Testis (tissue), 3 donors: ENCODE measurements around the gene ANXA2. TPM values are rescaled to one million over a fixed set of nuclear protein-coding genes. Genes with fewer than 3 reads are reported as not detected.
A peak's percentile ranks its signal among the peaks of the same experiment; 100 is the strongest.

Source experiments
- DNase-seq: peaks from one replicate; pipeline ENCODE4 v3.0.0-alpha.2; 2019
- H3K27ac ChIP-seq, 2 donors: fragments of 200-600 bp; sonication (generic); one replicate each; pipeline ENCODE4 v1.5.1; 2019
- H3K27me3 ChIP-seq: fragments of 200-600 bp; sonication (generic); one replicate; pipeline ENCODE4 v1.5.1; 2019
- H3K36me3 ChIP-seq: fragments of 200-600 bp; sonication (generic); one replicate; pipeline ENCODE4 v1.5.1; 2017; ENCODE audit warnings: low read depth; ENCODE audit errors: missing control alignments
- H3K4me1 ChIP-seq: fragments of 200-600 bp; sonication (generic); one replicate; pipeline ENCODE4 v1.5.1; 2019
- H3K4me3 ChIP-seq, 2 donors: fragments of 200-600 bp; sonication (generic); one replicate each; pipeline ENCODE4 v1.5.1; 2017 to 2019
- H3K9me3 ChIP-seq: fragments of 200-600 bp; sonication (generic); one replicate; pipeline ENCODE4 v1.5.1; 2017
- POLR2A ChIP-seq: fragments of 450-650 bp; IDR thresholded peaks from one replicate; pipeline ENCODE4 v1.6.1; 2017; ENCODE audit warnings: antibody characterized with exemption, mild to moderate bottlenecking, moderate library complexity
- WGBS, 2 donors: methylation state at CpG; one replicate each; pipeline ENCODE4 v1.1.5; 2018; 5-methylcytosine and 5-hydroxymethylcytosine counted together
- intact Hi-C: fragments of 100-400 bp; cut with DNase I; formaldehyde crosslinking; loops from one replicate; pipeline ENCODE4 v1.15.1; 2023; ENCODE audit warnings: low total_unique reads
- polyA plus RNA-seq: library from polyadenylated mRNA; stranded (reverse); fragments of 350-450 nt; fragmentation: Illumina TruSeq; extraction: RNeasy Lipid Tissue Mini Kit (QIAGEN cat#74804); gene quantifications from one replicate; pipeline ENCODE4 v1.2.3, GENCODE V29; 2014; ENCODE audit warnings: low read depth, low replicate concordance; ENCODE audit not compliant: insufficient read depth
- total RNA-seq, 2 donors: library from RNA; depleted of rRNA; stranded (reverse); fragments of >200 nt; gene quantifications; one replicate each; pipeline ENCODE4 v1.2.3, GENCODE V29; 2016
- TF ChIP-seq, protein P1 (sequence below), 3 experiments: fragments of 450-650 bp in 2 of 3; fragments of 200-600 bp in 1 of 3; sonication (generic) in 1 of 3; IDR thresholded peaks; one replicate each; pipeline ENCODE4 v1.5.1; 2016 to 2019; ENCODE audit warnings: antibody characterized with exemption in 3 of 3, mild to moderate bottlenecking in 2 of 3, moderate library complexity in 1 of 3

Gene ANXA2
- total and polyA plus RNA-seq, 3 donors from 2014 or later: 199 to 388 (median 226) TPM

DNA sequence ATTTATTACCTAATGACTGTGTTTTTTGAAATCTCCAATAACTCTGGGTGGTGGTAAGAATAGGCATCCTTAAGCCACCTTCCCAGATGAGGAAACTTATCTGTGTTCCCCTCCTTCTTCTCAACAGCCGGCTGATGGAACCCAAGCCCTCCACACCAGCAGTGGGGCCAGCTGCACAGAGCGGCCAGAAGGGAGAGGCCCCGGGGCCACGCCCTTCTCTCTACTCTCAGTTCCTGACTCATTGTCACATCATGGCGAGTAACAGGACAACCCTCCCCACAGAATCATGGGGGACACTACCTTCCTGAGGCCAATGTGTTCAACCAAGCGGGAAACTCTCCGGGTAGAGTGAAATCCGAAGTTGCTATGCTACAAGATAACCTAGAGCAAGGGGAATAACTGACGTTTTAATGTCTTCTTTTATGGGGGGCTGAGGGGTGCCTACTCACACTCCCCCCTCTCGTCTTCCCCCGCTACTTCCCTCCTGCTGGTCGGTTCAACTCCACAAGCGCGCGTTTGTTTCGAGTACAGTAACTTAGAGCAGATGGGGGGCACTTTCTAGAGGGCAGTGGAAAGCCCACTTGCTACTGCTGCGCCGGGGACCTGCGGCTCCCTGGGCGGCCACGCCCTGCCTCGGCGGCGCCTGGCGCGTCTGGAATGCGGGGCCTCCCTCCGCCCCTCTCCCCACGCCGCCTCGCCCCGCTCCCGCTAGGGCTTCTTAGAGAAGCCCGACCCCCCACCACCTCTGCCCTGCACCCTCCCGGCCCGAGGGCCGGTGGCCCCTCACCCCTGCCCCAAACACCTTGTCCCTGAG is 621 bp downstream of the ANXA2 start:
- no peaks in the 10 kb centered on the region for H3K36me3 ChIP-seq
- 1 to 2% methylated on average over 26 to 37 of the region's 37 CpGs for WGBS, 2 donors
- peak; percentile 64 for DNase-seq
- peak overlapping the region; percentile 92 to 96 for H3K27ac ChIP-seq
- TF ChIP-seq POLR2A: no peak
- TF ChIP-seq, protein P1, sequence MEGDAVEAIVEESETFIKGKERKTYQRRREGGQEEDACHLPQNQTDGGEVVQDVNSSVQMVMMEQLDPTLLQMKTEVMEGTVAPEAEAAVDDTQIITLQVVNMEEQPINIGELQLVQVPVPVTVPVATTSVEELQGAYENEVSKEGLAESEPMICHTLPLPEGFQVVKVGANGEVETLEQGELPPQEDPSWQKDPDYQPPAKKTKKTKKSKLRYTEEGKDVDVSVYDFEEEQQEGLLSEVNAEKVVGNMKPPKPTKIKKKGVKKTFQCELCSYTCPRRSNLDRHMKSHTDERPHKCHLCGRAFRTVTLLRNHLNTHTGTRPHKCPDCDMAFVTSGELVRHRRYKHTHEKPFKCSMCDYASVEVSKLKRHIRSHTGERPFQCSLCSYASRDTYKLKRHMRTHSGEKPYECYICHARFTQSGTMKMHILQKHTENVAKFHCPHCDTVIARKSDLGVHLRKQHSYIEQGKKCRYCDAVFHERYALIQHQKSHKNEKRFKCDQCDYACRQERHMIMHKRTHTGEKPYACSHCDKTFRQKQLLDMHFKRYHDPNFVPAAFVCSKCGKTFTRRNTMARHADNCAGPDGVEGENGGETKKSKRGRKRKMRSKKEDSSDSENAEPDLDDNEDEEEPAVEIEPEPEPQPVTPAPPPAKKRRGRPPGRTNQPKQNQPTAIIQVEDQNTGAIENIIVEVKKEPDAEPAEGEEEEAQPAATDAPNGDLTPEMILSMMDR (IDR thresholded peaks at IDR 0.05): no peak
- no peaks in the 10 kb centered on the region for H3K27me3 ChIP-seq
- H3K4me1 ChIP-seq: peaks cover 27% of the 10 kb centered on the region
- intact Hi-C loops: no loop called here
- no peaks in the 10 kb centered on the region for H3K9me3 ChIP-seq
- H3K4me3 ChIP-seq: peak overlapping the region; percentile 93 to 94

DNA sequence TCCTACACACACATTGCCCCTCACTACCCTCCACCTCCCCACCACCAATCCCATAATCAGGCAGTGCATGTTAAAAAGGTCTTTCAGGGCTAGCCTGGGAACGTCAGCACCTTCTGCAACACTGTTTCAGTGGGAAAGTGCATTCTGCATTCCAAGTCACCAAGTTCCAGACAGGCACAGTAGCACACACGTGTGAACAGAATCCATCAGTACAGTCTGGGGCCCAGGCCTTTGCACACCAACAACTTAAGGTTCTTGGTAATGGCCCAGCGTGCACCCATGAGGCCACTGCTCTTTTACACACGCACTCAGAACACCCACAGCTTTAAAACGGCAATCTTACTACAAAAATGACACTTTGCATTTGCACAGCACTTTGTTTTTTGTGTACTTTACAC is 1.2 kb downstream of the ANXA2 start:
- intact Hi-C loops: no loop called here
- WGBS, 2 donors: 15 to 27% methylated on average over 5 of the region's 5 CpGs
- H3K4me1 ChIP-seq: peaks cover 33% of the 10 kb centered on the region
- H3K9me3 ChIP-seq: no peaks in the 10 kb centered on the region
- no peak for DNase-seq
- H3K27ac ChIP-seq: no peak overlapping the region
- H3K36me3 ChIP-seq: no peaks in the 10 kb centered on the region
- TF ChIP-seq, protein P1 (IDR thresholded peaks at IDR 0.05): no peak
- no peak for TF ChIP-seq POLR2A
- peak overlapping the region; percentile 93 to 94 for H3K4me3 ChIP-seq
- H3K27me3 ChIP-seq: no peaks in the 10 kb centered on the region

- DNase-seq: no peak
- intact Hi-C loops: no loop called here
- TF ChIP-seq, protein P1 (IDR thresholded peaks at IDR 0.05): no peak
- TF ChIP-seq POLR2A: no peak
- WGBS, 2 donors: 45 to 65% methylated on average over 12 of the region's 12 CpGs
- Histone ChIP-seq H3K27me3 (no peaks in the 10 kb centered on the region), H3K4me1 (peaks cover 38% of the 10 kb centered on the region), H3K27ac (no peak overlapping the region), H3K36me3 (no peaks in the 10 kb centered on the region), H3K4me3 (peak overlapping the region; percentile 93 to 94), H3K9me3 (no peaks in the 10 kb centered on the region)
These were observed 1.7 kb downstream of the ANXA2 start for GRCh38 chr15:60396100-60396499.

GRCh38 chr15:60395276-60396011 is 2.3 kb downstream of the ANXA2 start:
- DNase-seq: no peak
- Histone ChIP-seq H3K36me3 (no peaks in the 10 kb centered on the region), H3K9me3 (no peaks in the 10 kb centered on the region), H3K27ac (peak overlapping the region in 1 of 2 donors; percentile 76), H3K27me3 (no peaks in the 10 kb centered on the region), H3K4me1 (peaks cover 44% of the 10 kb centered on the region), H3K4me3 (no peak overlapping the region)
- intact Hi-C loops: no loop called here
- TF ChIP-seq, protein P1 (IDR thresholded peaks at IDR 0.05): no peak
- TF ChIP-seq POLR2A: no peak
- 74 to 86% methylated on average over 9 of the region's 9 CpGs for WGBS, 2 donors
